NCI-H2107 treated with DMSO at 0.1 percent for 48 hours (cell line): ENCODE results near the gene COX8A.
"Not testable (repeated sequence)": the region's sequence is repeated elsewhere in the genome, so short reads cannot be mapped to it uniquely, and the experiment has no call there.

ENCODE experiments used
- DNase-seq: peaks from one replicate; lab custom pipeline; 2025; ENCODE audit not compliant: unreplicated experiment; lab: John Stamatoyannopoulos, UW

COX8A gene

DNA sequence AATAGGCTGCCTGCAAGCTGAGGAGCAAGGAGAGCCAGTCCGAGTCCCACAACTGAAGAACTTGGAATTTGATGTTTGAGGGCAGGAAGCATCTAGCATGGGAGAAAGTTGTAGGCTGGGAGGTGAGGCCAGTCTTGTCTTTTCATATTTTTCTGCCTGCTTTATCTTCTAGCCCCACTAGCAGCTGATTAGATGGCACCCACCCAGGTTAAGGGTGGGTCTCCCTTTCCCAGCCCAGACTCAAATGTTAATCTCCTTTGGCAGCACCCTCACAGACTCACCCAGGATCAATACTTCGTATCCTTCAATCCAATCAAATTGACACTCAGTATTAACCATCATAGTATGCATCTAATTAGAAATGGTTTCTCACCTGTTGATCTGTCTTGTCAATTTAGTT, 5.0 kb upstream of the COX8A start:
- DNase-seq = no peak

DNA sequence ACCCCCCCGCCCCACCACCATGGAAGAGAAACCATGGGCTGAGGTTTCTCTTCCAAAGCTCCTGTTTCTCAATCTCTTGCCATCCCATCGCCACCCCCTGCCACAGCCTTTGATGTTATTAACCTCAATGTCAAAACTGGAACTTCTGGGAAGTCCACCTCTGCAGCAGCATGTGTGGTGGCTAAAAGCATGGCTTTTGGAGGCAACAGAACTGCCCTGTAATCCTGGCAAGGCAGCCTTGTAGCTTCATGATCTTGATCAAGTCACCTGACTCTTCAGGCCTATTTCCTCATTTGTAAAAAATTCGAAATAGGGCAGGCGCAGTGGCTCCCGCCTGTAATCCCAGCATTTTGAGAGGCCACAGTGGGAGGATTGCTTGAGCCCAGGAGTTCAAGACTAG, 3.5 kb upstream of the COX8A start:
- DNase-seq = no peak

DNA sequence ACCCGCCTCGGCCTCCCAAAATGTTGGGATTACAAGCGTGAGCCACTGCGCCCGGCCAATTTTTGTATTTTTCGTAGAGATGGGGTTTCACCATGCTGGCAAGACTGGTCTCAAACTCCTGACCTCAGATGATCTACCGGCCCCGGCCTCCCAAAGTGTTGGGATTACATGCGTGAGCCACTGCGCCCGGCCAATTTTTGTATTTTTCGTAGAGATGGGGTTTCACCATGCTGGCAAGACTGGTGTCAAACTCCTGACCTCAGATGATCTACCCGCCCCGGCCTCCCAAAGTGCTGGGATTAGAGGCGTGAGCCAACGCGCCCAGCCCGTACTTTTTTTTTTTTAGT, 535 bp upstream of the COX8A start:
- DNase-seq = not testable (repeated sequence)

DNA sequence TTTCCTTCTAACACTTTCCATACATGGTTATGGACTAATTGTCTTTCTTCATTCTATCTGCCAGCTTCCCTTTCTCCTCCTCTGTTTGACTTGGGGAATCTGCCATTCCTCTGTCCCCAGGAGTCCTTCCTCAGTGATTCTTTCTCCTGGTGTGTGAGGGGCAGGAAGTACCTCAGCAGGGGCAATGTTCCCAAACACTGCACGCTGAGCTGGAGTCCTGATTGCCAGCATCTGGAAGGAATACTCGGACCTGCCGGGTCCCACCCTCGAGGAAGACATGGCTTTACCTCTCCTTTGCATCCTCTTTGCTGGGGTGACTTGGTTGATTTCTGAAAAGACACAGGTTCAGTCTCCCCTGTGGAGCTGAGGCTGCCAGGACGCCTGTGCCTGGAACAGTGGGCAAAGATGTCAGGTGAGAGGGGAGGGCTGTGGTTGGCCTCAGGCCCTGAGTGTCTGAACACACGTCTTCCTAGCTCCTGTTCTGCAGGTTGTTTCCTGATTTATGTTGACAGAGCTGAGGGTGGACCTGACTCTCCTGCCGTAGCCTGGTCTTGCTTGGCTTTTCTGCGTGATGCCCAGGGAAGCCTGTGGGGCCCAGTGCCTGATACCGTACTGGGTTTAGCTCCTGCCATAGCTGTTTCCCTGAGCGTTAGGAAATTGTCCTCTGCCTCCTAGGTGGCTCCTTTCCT, 4.3 kb downstream of the COX8A start:
- no peak for DNase-seq

DNA sequence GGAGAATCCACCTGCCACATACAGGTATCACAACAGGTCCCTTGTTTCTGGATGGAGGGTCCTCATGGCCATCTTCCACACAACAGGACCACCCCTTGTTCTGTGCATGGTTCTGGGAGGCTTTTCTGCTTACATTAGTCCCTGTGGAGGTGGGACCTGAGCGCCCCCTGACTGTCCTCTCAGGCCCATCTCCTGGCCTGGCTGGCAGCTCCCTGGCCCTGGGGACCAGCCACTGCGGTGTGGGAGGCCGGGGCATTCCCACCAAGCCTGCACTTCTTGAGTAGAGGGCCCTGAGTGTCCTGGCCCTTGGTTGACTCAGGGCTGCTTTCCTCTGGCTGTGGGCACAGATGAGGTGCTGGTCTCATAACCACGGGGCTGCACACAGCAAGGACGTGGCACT, 5.0 kb downstream of the COX8A start:
- no peak for DNase-seq

DNA sequence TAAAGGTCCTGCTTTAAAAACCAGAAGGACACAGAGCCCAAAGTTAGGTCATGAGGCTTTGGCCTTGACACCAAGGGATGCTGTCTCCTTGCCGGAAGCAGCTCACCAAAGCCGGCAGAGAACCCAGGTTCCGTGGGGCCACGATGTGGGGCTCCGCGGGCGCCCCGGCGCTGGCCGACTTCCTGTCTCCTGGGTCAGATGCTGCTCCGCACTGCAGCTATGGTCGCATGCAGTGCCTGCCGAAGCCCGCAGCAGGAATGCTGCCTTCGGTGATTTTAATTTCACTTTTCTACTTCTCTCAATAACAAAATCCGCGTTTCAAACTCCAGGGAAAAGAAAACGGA, 11.4 kb downstream of the COX8A start:
- no peak for DNase-seq

DNA sequence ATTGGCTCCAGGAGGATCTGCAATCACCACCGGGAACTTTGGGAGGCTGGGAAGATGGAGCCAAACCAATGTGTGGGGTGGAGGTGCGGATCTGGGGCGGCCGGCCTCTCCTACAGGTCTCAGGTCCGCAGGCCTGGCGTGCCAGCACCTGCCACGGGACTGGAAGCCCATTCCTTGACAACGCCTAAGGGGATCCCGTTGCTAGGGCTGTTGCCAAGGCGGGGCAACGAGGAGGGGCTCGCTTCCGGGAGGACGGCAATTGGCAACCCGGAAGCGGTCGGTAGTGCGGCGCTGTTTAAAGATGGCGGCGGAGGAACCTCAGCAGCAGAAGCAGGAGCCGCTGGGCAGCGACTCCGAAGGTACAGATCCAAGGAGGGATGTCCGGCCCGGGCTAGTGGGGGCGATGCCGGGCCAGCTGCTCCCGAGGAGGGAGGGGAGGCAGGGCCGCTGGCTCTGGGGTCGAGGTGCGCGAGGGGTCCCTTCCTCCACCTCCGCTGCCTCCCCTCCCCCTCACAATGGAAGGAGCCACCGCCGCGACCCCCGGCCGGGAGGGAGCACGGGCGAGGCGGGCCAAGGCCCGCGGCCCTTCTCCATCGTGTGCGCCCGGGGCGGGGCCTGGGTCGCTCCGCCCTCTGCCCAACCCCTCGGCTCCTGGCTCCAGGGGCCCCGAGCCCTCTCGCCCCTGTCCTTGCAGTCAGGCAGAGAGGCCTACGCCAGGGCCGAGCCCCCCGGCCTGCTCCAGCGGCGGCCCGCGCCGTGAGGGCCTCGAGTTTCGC, 11.9 kb downstream of the COX8A start, which contains the start of gene OTUB1:
OTUB1 (plus strand) TSS at position 283 of the 776 bp plus-strand sequence; CDS start at position 302, 19 bp downstream.
- peak; percentile 86 for DNase-seq

DNA sequence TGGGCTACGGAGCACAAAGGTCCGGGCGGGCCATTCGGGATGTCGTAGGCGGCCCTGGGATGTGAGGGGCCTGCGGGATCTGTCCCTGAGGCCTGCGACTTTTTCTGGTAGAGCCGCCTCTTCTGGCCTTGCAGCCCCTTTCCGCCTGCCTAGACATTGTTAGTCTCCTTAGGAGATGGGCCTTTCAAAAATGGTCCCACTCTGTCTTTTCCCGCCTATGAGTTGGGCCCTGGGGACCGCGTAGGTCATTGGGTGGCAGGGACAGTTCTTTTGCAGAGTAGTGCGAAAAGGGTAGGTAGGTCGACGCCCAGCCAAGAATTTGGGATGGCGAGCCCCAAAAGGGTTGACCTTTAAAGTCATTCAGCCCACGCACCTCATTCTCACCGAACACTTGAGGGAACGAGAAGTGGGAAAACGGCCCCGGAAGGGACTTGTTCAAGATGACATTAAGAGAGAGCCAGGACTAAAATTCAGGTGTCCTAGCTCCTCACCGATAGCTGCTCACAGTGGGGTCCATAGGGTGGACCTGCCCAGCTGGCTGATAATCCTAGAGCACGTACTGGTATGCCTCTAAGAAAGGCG, 12.6 kb downstream of the COX8A start:
- DNase-seq = no peak

DNA sequence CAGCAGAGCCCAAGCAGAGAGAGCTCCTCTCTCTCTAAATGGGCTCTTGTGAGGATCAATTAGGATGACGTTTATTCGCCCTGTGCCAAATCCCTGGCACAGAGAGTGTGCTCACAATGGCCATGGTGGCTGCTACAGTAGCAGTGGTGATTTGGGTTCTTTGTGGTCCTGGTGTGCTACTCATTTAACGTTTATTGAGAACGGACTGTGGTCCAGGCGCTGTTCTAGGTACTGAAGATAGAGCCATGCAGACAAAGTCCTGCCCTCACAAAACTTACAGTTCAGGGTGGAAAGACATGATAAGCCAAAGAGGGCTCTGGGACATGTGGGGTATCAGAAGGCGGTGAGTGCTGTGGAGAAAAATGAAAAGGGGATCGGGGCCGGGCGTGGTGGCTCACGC, 17.1 kb downstream of the COX8A start:
- no peak for DNase-seq

DNA sequence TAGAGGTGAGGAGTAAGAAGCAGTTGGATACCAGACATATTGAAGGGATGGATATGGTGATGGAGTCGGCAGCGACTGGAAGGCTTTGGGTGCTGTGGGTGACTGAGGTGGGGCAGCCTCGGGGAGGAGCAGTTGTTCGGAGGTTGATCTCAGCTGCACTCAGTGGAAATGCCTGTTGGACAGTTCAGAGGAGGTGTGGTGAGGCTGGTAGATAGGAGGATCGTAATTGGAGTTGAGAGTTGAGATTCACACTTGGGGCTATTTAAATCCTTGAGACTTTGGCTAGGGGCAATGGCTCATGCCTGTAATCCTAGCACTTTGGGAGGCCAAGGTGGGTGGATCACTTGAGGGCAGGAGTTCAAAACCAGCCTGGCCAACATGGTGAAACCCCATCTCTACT, 18.7 kb downstream of the COX8A start:
- DNase-seq = no peak

DNA sequence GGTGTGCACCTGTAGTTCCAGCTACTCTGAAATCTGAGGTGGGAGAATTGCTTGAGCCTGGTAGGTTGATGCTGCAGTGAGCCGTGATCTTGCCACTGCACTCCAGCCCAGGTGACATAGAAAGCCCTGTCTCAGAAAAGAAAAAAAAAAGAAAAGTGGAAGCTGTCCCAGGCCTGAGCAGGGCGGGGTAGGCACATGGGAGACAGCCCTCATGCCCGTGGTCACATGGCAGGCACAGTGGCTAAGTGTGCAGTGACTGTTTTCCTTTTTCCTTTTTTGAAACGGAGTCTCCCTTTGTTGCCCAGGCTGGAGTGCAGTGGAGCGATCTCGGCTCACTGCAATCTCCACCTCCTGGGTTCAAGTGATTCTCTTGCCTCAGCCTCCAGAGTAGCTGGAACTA, 19.6 kb downstream of the COX8A start:
- DNase-seq = no peak

DNA sequence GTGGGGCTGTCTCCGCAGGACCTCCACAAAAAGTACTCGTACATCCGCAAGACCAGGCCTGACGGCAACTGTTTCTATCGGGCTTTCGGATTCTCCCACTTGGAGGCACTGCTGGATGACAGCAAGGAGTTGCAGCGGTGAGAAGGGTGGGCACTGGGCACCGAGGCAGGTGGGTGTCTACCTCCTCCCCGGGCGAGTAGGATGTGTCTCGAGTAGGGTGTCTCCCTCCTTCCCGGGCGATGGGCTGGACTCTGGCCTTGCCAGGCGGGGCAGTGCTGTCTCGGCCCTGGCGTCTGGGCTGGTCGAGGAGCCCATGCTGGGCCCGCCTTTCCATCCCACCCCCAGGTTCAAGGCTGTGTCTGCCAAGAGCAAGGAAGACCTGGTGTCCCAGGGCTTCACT, 22.1 kb downstream of the COX8A start:
- no peak for DNase-seq

DNA sequence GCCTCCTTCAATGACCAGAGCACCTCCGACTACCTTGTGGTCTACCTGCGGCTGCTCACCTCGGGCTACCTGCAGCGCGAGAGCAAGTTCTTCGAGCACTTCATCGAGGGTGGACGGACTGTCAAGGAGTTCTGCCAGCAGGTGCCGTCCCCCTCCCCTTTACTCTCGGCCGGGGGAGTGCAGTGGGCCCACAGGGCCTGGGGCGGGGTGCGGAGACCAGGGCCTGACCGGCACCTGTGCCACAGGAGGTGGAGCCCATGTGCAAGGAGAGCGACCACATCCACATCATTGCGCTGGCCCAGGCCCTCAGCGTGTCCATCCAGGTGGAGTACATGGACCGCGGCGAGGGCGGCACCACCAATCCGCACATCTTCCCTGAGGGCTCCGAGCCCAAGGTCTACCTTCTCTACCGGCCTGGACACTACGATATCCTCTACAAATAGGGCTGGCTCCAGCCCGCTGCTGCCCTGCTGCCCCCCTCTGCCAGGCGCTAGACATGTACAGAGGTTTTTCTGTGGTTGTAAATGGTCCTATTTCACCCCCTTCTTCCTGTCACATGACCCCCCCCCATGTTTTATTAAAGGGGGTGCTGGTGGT, 22.8 kb downstream of the COX8A start:
- DNase-seq = no peak

DNA sequence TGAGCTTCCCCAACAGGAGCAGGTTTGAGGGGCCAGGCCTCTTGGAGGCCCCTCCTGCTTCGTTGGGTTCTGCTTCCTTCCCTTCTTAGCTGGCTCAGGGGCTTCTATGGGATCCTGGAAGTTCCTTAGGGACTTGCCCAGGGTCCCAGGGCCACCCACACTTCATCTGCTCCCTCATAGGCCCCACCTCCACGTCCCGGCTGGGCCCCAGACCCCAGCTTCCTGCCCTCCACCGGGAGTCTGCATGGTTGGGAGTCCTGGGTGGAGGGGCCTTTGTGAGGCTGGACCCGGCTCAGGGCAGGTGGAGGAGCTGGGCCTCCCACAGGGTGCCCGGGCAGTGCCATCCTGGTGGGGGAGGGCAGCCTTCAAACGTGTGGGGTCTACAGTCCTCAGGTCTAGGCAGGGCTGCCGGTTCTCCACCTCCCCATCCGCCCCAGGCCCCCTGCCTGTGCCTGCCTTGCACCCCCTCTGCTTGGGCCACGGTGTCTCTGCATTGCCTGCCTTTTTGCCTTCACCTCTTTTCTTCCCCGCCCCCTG, 23.4 kb downstream of the COX8A start:
- DNase-seq = no peak

DNA sequence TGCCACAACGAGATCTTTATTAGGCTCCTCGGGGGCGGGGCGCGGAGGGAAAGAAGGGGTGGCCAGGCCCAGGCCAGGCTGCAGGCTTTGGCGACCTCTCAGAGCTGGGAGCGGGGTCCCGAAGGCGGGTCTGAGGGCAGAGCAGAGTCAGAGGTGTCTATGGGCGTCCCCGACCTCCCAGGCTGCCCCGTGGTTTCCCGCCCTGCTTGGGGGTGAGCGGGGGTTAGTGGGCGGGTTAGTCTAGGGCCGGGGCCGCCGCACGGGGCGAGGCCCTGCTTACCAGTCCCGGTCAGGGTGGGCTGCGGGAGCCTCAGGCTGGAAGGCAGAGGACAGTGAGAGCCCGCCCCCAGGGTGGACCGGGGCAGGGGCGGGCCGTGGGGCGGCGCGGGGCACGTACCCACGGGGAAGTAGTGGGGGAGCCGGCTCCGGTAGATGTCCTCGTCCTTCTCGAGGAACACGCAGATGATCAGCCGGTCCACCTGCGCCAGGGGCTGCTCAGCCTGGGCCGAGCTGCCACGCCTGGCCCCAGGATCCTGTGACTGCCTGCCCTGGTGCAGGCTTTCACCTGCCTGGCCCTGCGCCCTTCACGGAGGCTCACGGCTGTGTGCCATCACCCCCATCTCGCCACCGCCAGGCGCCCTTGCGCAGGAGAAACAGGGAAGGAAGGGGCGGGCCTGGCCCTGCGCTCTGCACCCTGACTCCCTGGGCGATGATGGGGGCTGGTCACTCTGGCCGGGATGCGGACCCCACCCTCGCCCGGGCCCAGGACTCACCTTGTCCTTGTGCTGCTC, 24.3 kb downstream of the COX8A start:
- no peak for DNase-seq

DNA sequence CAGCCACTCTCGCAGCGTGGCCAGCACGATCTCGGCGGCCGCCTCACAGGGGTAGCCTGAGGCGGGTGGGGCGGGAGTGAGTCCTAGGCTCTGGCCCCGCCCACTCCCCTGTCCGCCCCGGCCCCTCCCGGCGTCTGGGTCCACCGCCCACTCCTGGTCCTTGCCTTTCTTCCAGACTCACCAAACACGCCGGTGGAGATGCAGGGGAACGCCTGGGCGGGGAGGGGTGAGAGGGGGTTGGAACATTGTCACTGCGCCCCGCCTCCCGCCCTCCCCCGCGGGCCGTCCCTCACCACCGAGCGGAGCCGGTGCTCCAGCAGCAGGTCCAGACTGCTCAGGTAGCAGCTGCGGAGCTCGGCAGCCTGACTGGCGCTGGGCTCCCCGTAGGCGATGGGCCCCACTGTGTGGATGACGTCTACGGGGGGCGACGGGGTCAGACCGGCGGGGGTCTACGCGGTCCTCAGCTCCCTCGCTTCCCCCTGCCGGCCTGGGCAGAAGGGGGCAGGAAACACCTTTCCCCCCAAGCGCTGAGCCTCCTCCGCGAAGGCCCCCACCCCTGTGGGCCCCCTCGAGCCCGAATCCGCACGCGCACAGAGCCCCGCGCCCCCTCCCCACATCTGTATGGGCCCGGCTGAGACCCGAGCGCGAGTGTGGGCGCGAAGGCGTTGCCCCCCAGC, 25.1 kb downstream of the COX8A start:
- no peak for DNase-seq

DNA sequence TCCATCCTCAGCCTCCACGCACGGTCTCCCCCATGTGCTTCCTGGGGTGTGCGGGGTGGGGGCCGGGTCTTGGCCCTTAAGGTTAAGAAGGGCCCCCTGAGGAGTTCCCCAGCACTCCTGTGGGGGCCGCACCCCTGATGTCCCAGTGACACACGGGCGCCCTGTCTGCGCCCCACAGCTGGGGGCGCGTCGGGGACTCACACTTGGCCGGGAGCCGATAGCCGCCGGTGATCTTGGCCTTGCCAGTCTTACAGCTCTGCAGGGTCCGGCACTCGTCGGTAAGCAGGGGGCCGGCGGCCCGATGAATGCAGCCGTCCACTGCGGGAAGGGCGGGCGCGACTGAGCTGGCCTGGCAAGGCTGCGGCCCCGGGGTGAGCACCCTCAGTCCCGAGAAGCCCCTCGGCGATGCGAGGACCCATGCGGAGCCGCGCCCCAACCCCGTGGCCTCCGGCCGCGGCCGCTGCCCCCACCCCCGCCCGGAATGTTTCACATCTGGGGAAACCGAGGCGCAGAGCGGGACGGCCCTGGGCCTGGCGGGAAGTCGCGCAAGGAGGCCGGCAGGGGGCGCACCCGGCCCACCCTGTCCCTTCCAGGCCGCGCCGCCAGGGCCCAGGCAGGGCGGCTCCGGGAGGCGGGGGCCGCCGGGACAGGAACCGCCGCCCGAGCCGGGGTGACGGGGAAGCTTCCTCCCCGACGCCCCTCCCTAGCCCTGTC, 25.8 kb downstream of the COX8A start:
- no peak for DNase-seq

DNA sequence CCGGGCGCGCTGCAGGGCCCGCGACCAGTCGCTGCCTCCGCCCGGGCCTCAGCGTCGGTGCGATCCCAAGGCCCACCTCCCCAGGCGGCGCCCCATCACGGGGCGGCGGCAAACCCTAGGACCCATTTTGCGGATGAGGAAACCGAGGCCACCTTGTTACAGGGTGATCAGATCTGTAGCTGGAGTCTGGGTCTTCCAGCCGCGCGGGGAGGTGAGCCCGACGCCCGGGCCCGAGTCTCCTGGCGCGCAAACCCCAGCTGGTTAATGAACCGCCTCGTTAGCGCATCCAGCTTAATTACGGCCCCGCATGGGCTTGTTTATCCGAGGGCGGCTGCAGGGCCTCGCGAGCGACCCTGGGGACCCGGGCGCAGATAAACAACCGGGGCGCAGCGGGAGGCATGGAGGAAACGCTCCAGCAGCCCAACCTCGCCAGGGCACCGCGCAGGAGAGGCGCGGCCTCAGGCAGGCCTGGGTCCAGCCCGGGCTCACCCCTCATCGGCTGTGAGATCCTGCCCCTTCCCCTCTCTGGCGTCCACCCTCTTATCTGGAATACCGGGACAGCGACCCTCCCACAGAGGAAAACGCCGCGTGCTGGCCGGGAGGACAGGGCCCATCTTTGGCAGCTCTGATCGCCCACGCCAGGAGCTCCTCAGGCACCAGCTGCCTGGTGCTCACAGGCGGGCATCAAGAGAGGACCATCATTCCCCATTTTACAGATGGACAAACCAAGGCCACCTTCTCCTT, 26.5 kb downstream of the COX8A start:
- no peak for DNase-seq
